Right kidney (tissue), 1 donor: ENCODE data around the gene LUM.

Experiments used
- DNase-seq: peaks from one replicate; pipeline ENCODE4 v3.0.0-alpha.2; 2016

The LUM gene

DNA sequence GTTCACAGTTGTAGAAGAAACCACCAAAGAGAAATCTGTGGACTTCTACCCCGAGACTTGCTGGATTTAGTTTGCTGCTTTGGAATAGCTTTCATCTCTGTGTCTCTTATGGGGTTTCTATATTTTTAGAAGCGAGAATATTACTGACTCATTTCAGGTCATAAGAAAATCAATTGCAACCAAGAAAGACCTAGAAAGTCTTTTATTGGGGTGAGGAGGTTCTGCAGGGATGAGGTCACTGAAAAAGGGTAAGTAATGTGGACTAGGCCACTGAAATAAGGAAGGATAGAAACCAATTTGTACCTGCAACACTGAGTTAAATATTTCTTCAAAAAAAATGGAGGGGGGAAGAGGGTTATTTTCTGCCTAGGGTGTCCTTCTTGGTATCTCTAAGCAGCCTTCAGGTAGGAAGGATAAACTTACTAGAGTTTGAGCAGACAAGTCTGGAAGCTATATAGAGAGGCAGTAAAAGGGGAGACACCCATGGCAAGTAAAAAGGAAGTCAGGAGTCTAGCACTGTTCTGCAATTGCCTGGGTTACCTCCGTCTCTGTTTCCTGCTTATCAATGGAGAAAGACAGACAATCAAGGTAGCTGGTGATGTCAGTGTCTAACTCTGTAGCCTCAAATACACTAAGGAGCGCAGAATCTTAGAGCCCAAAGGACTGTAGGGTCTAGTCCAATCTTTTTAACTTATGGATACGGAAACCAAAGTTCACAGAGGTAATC lies 33.9 kb downstream of the LUM start:
- no peak for DNase-seq

DNA sequence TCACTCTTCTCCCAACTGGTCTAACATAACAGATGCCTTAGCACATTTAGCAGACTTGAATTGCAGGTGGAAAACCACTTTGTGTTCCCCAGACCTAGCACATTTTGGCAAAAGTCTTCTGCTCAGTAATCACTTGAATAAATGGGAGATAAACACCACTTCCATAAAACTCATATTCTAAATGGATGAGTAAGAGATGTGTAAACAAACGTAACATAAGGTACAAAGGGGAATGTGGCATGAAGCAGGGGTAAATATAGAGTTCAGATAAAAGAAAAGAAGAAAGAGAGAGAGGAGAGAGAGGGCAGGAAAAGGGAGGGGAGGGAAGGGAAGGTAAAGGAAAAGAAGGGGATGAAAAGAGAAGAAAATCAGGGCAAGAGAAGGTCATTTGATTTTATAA lies 36.4 kb downstream of the LUM start:
- DNase-seq = no peak

DNA sequence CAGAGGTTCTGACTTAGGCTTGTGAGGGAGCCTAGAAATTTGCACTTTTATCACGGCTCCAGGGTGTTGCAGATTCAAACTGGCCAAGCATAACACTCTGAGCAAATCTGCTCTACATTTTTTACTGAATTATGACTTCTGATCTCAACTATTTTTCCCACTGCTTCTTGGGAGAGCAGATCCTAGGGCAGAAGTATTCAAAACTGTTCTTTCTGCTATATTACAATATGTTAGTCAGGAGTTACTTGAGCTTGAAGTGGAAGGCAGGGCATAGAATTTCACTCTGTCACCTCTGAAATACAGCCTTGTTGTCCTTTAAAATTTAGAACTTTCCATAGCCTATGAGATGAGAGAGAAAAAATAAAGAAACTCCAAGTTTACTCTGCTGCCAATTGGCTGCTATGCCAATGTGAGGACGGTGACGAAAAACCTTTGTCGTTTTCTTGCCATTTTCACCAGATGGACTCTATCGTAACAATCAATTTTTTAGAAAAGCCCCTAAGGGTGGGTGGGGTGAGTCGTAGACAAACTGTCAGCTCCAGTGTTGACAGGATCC lies 37.1 kb downstream of the LUM start:
- DNase-seq = peak; percentile 20

DNA sequence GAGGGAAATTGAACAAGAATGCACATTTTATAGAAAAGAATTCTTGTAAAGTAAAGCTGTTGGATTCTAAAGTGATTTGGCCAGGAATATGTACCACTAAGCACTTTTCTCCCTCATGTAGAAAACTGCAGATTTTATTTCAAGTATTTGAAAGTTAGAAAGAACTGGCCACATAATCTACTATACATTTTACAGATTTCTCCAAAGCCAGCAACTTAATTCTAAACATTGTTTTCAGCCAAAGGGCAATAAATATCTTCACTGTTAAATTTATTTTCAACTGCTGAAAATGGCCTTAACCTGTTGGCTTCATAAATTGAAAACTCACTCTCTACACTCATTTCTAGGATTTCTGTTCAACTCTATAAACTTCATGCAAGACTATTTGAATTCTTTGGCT lies 37.9 kb downstream of the LUM start:
- DNase-seq = no peak

DNA sequence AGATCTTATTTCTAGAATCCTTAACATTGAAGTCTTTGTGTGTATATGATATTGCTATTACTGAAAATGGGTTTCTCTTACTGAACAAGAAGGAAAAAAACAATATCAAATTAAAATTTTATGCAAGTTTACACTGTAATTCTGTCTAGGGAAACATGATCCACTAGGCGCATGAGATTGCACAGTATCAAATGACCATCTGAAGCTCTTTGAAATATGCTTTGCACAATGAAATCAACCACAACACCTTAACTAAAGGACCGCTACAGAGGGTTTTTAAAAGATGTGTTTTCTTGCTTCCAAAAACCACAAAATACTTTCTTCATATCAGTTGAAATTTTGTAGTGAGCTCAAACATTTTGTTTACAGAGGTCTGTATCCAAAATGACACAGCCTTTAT lies 38.4 kb downstream of the LUM start:
- DNase-seq = no peak

DNA sequence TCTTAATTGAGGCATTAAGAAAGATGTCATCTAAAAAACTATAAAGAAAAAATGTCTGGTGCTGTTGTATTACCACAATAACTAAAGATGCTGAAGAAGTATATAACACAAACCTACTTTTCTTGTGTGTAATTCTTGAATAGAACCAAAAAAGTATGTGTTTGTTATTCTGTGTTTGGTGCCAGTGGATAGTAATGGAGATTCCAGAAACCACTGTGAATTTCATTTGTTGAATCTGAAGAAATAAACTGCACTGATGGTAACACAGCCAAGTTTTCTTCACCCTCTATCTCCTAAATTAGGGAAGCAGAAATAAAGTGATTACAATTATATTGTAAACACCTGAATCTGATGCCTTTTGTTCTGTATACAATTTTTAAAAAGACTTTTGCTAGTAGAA lies 40.4 kb downstream of the LUM start:
- DNase-seq = no peak

DNA sequence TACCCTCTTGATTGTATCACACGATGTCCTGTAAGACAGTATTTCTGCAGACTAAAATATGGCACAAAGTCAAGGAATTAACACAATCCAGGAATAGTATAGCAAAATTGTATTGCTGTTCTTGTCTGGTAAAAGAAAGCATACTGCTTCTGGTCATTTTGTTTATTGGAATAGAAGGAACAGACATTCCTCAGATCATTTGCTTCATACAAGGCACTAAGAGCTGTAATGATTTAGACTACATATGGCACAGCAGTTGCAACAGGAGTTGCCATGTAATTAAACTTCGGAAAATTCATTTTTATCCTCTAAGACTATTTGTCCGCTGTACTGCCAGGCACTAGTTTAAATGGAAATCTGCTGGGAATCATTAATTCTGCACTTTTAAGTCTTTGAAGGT lies 45.9 kb downstream of the LUM start:
- DNase-seq = no peak

DNA sequence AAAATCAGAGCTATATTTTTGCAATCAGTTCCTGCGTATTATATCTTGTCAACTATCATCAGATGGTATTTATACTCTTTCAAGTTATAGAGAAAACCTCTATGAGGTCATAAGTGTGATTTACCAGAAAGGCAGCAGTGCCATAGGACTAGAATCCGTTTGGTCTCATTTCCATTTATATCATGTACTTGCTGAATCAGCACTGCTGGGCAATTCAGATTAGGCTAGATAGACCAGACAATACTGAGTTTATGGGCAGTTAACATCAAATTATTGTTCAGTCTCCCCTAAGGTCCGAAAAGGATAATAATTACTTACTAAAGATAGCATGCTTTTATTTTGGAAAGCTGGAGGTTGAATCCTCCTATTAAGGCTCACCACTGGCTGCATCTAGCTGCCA lies 46.7 kb downstream of the LUM start:
- no peak for DNase-seq

DNA sequence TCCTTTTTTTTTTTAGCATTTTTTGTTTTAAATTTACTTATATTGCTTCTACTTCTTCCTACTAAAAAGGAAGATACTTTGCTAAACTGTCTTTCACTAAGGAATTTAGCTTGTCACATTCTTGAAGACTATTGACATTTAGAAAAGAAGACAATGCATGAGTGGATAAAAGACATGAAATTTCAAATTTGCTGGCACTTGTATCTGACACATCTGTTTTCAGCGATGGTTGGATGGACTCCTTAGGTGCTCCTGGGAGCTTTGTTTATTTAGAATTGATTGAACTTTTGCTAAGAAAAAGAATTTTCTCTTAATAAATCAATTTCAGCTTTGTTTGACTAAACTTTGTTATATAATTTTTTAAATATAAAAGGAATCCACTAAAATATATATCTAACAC lies 50.2 kb downstream of the LUM start:
- DNase-seq = no peak

DNA sequence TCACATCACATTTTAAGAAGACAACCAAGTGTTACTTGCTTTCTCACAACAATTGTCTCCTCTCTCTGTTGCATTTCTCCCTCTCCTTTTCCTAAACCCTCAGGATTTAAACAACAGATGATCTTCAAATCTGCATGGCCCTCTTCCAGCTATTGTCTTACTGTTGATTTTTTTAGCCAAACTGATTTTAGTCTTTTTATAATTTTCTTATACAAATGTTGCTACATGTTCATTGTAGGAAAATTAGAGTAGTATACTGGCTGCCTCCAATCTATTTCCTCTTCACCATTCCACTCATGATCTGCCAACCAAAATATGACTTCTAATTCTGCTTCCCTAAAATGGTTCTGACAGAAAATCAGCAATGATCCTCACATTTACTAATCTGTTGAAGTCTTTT lies 52.1 kb downstream of the LUM start:
- no peak for DNase-seq

DNA sequence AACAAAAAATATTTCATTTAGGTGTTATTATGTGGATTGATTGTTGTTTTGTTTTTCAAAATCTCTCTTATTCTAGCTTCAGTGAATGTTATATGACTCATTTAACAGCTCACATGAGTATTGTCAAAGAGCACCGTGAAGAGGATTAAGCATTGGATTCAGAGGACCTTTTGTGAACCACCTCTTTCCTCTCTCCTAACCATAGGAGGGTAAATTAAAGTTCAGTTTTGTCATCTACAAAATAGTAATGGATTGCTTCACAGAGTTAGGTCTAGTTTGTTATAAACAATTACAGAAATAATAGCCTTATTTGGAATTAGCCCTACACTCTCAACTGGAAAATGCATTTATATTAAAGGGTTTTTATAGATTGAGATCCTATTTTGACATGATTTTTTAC lies 52.5 kb downstream of the LUM start:
- no peak for DNase-seq

DNA sequence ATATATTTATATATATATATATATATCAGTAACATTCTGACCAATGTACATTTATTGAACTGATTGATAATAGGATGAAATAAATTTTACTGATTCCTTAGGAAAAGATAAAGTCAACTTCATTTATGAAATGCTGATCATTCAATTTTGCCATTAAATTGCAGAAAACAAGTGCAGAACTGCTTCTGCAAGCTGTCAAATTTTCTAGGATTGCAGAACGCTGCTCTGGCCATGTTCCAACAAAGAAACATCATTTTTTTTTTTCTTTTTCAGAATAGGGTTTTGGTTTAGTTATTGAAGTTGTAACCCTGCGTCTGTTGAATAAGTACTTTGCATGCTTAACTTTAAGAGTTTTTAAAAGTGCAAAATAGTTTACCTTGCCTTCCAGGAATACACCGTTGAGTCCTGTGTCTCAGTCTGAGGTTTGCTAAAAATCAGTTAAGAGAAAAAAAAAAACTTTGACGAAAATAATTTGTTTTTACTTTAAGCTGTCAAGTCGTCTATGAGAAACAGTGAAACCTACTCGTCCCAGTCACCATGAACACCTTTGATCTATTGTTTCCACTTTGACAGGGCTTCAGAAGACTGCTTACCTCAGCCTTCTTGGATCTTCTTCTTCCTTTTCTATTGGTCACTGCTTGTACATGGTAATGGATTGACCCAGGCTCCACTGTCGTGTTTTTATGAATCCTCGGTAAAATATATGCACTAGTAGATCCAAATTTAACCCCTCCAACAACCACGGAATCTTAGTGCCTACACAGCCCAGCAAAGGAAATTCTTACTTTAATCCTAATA lies 53.7 kb downstream of the LUM start, which contains the start of gene KERA:
KERA (minus strand) TSS at position 657 of the 798 bp plus-strand sequence. CDS start 1,743 bp downstream, outside the sequence.
- DNase-seq = no peak

DNA sequence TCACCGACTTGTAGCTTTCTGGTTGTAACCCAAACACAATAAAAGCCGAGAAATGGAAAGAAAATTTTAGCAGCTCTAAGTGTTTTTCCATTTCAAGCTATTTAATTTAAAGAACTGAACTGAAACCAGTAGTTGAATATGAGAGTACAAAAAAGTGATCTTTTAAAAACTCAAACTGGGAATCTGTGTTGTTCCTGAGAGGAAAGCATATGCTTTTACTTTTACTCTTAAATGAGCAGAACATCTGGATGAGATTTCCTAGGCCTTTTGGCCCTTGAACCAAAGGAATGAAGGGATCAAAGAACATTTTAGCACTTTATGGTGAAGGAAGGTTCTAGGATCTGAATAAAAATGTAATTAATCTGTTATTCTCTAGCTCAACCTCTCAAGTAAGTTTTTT lies 54.8 kb downstream of the LUM start:
- DNase-seq = no peak

DNA sequence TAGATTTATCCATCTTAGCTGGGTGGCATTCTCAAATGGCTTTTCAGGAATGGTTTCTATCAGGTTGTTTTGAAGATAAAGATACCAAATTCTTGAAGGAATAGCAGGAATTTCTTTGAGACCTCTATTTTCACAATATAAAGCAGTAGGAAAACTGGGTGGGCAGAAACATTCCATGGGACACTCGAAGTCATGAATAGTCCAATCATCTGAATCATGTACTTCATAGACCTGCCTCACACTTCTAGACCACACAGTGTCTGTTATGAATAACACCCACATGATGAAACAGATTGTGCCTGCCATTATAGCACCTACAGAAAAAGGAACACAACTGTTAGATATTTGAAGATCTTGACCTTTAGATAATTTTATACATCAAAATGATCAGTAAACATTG lies 55.3 kb downstream of the LUM start:
- no peak for DNase-seq

DNA sequence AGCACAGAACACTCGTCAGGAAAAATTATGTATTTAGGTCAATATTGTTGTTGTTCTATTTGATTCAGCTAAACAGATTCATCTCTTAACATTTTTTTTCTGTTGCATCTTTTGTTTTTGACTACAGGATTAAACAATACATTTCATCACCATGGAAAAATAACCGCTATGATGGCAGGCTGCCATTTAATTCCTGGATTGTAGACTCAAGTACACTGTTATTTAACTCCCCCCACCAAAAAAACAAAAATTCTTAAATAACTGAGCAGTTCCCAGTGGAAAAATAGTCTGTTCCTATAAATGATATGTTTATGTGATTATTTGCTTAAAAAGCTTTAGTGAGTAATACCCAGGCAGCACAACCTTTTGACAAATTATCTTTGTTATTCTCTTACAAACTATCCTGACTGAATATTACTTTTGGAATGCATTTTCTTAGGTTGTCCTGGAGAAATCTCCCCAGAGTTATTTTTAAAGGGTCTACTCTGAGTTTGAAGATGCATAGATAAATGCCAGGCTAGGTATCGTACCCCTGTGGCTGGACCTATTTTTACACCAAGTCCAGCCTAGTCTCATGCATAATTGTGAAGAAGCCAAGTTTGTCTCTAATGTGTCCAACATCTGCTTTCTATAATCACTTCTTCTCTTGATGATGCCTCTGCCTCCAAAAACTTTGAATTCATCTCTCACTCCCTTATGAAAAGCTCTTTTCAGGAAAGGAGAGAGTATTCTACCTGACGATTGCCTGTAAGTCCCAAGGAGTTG lies 57.2 kb downstream of the LUM start:
- no peak for DNase-seq
